Kidney glomerular epithelial cell (primary cell): ENCODE data around the gene CCDC77.

Experiments used
- DNase-seq: peaks from one replicate; lab custom pipeline; 2025; lab: John Stamatoyannopoulos, UW

CCDC77 gene

DNA sequence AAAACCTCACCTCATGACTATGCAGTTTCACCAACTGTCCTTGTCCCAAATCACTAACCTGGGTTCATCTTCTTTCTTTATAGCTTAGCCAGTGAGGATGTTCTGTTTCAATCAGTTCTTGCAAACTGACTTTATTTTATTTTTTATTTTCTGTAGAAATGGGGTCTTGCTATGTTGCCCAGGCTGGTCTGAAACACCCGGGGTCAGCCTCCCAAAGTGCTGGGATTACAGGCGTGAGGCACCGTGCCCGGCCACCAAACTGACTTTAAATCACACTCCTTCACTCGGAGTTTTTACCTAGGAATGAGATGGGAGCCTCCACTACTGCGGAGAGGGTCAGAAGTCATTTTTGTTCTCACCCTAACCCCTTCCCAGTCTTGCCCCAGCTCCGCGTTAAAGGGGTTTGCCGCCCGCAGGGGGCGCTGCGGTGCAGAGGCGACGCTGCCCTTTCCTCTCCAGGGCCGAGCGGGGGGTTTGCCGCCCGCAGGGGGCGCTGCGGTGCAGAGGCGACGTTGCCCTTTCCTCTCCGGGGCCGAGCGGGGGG, 51.3 kb downstream of the CCDC77 start:
- DNase-seq: no peak

DNA sequence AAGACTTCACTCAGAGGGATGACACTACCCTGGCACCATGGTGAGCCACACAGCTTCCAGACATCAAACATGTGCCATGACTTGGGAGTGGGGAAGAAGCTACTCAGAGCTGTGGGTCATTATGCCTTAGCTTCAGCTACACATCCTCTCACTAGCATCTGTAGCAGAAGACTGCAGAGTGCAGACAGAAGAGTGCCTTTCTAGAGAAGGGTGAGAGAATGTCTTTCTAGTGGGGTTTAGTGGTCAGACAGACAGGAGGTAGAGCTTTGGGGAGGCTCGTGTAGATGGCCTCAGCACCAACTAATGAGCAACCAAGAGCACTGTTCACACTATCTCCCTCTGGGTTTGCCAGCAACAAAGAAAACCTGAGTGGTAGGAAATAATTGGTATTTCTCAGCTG, 53.4 kb downstream of the CCDC77 start:
- no peak for DNase-seq

GRCh38 chr12:455821-456220, 54.4 kb downstream of the CCDC77 start:
- DNase-seq: no peak

DNA sequence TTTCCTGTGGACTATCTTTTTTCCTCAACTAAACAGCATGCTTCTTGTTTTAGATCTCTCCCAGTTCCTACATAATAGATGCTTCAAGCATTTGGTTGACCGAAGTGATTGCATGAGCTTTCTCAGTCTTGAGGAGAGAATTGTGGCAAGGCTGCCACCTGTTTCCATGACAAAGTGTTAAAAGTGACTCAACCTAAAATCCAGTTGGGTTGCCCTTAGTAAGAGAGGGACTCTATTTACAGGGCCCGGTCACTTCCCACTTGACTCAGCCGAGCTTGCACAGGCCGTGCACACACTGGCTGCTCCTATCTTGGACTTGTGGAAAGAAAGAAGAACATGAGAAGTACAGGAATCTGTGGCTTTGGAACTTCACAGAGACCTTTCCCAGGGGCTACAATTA, 56.2 kb downstream of the CCDC77 start:
- DNase-seq: no peak

GRCh38 chr12:459050-459429, 57.6 kb downstream of the CCDC77 start:
- no peak for DNase-seq

- no peak for DNase-seq
These were observed 58.2 kb downstream of the CCDC77 start, which contains the start of gene B4GALNT3 for GRCh38 chr12:459430-460258. Gene B4GALNT3 (plus strand): TSS chr12:459939. CDS start chr12:460377, 438 bp downstream.

DNA sequence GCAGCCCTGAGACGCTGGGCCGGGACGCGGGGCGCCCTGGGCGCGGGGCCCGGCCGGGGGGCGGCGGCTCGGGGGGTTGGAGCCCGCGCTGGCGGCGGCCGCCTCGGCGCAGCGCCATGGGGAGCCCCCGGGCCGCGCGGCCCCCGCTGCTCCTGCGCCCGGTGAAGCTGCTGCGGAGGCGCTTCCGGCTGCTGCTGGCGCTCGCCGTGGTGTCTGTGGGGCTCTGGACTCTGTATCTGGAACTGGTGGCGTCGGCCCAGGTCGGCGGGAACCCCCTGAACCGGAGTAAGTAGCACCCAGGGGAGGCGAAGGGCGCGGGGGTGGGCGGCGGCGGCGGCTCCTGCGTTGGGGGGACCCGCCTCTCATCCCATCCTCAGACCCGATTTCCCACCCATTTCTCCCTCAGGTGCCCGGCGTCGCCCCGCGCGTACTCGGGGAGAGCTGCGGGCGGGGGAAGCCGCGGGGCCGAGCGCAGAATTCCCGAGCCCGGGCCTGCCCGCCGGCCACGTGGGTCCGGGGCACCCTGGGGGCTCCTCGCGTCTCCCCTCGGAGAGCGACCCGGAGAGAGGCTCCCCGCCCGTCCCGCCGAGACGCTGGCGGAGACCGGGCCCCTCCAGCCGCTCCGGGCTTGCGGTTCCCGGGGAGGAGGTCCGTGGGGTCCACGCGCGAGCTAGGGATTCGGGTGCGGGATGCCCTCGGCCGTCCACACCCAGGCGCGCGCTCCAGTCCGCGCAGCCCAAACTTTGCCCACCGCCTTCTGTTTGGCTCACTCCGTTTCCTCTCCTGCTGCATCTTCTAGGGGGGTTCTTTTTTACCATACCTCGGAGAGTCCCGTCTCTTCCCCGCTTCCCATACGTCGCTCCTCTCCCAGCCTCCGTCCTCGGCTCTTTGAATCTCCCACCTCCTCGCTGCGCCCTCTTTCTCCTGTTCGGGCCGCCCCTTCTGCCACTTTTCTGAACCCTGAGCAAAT, 59.1 kb downstream of the CCDC77 start:
- DNase-seq: no peak

GRCh38 chr12:461425-461824, 60.0 kb downstream of the CCDC77 start:
- DNase-seq: no peak

DNA sequence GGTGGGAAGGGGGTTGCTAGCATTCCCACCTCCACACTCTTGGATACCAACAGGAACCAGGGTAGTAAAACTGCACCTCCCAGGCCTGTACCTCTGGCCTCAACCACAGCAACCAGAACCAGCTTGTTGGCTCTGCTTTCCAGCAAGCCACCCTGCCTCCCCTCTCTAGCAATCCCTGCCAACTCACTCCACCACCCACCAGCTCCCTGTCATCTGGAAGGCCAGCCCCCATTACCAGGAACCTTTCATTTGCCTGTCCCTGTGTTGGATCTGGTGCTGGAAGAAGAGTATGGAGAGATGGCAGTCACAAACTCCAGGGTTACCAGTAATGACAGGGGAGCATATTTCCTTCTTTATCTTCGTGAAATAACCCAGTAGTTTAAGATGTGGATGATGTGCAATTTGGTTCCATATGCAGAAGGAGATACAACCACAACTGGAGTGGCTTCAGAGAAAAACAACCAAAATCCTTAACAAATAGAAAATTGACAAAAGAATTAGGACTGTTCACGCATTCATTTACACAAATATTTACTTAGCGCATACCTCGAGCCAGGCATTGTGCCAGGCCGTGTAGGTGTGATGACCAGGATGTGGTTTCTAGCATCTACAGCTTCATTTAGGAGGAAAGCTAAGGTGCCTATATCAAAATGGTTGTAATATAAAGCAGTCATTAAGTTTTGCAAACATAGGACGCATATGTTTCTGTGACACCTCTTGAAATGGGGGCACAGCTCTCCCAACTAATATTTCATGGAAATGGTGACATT, 61.7 kb downstream of the CCDC77 start:
- DNase-seq: no peak

GRCh38 chr12:464484-465267, 63.2 kb downstream of the CCDC77 start:
- peak; percentile 71 for DNase-seq

- no peak for DNase-seq
These were observed 64.6 kb downstream of the CCDC77 start for GRCh38 chr12:466039-466438.

- DNase-seq: no peak
These were observed 65.3 kb downstream of the CCDC77 start for GRCh38 chr12:466762-467161.

GRCh38 chr12:467591-467990, 66.1 kb downstream of the CCDC77 start:
- DNase-seq: no peak

- no peak for DNase-seq
These were observed 67.4 kb downstream of the CCDC77 start for GRCh38 chr12:468671-469389.

GRCh38 chr12:470133-470532, 68.7 kb downstream of the CCDC77 start:
- no peak for DNase-seq

- no peak for DNase-seq
These were observed 71.8 kb downstream of the CCDC77 start for GRCh38 chr12:473198-473597.

DNA sequence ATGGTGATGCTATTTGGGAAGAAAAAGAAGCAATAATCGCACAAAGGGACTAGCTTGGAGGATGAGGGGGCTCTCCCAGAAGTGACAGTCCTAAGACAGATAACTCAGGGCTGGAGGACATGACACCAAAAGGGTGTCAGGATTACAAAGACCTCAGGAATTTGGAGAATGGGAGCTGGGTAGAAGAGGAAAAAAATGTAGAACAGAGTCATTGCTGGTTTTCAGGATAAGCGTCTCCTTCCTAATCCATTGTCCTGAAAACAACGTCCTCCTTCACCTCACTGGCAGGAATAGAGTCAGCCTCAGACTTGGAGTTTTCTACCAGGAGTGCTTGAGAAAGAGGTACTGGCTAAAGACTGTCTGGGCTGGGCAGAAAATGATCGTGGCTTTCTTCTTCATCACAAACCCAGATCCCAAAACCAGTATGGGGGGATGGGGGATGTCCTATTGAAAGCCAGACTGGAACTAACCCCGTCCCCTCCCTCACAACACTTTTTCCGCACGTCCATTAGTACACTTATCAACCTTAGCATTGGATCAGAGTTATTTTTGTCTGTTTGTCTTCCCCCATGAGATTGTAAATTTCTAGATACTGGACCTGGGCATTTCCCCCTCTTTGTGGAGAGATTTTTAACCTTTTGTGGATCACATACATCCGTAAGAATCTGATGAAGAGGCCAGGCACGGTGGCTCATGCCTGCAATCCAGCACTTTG, 72.6 kb downstream of the CCDC77 start:
- DNase-seq: no peak

DNA sequence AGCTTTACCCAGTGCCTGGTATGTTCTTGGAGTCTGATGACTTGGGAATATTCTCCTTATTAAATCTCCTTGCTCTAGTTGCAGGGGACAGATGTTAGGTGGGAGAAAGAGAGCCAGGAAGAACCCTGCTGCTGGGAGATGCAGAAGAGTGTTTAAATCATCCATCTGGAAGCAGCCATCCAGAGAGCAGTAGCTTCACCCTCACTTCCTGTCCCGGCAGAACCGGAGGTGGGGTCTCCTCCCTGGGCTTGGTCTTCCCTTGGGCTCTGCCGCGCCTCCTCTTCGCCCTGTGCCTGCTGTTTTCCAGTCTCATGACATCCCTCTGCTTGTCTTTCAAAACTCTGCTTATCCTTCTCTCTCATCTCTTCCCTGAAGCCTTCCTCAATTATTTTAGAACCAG, 73.8 kb downstream of the CCDC77 start:
- no peak for DNase-seq

GRCh38 chr12:479161-479560, 77.7 kb downstream of the CCDC77 start:
- DNase-seq: no peak
